Epithelial cell of proximal tubule (primary cell): Measurements from ENCODE around the gene IL24. TPM values are rescaled to one million over a fixed set of nuclear protein-coding genes. Genes with fewer than 3 reads are reported as not detected.

Experiments used
- DNase-seq: peaks from one replicate; pipeline ENCODE4 v3.0.0-alpha.2; 2011; ENCODE audit warnings: low read depth
- H3K4me3 ChIP-seq: 2 replicates; pipeline ENCODE4 v1.5.1; 2011; ENCODE audit warnings: low read depth, mild to moderate bottlenecking, low read length
- CTCF ChIP-seq: conservative IDR thresholded peaks from 2 replicates; pipeline ENCODE4 v1.5.1; 2012; ENCODE audit warnings: low read depth, mild to moderate bottlenecking, low read length
- total RNA-seq: library from RNA; depleted of rRNA; stranded (reverse); fragments of >200 nt; gene quantifications from 2 replicates; pipeline ENCODE4 v1.2.3, GENCODE V29; 2015

The IL24 gene
- total RNA-seq, 1 donor from 2014 or later: 1.1 TPM

- peak; percentile 7 for TF ChIP-seq CTCF
- no peak for DNase-seq
- no peak overlapping the region for H3K4me3 ChIP-seq
Observed at GRCh38 chr1:206878456-206878855, 18.8 kb upstream of the IL24 start.

GRCh38 chr1:206880314-206880713 lies 16.9 kb upstream of the IL24 start:
- TF ChIP-seq CTCF: no peak
- no peak for DNase-seq

GRCh38 chr1:206882555-206882954 lies 14.7 kb upstream of the IL24 start:
- no peak for DNase-seq
- H3K4me3 ChIP-seq: no peak overlapping the region
- TF ChIP-seq CTCF: peak; percentile 25

More at GRCh38 chr1:206880314-206880713, 16.9 kb upstream of the IL24 start:
- no peak overlapping the region for H3K4me3 ChIP-seq

- TF ChIP-seq CTCF: no peak
- no peak overlapping the region for H3K4me3 ChIP-seq
- no peak for DNase-seq
Observed at GRCh38 chr1:206883160-206883559, 14.1 kb upstream of the IL24 start.

- TF ChIP-seq CTCF: no peak
- no peak for DNase-seq
- no peak overlapping the region for H3K4me3 ChIP-seq
Observed at GRCh38 chr1:206883876-206884275, 13.4 kb upstream of the IL24 start.

GRCh38 chr1:206885341-206886060 lies 11.7 kb upstream of the IL24 start:
- H3K4me3 ChIP-seq: no peak overlapping the region
- DNase-seq: no peak
- TF ChIP-seq CTCF: no peak

- no peak for TF ChIP-seq CTCF
- DNase-seq: no peak
- H3K4me3 ChIP-seq: no peak overlapping the region
Observed at GRCh38 chr1:206886831-206887230, 10.4 kb upstream of the IL24 start.
